Muscle layer of duodenum (tissue), 2 donors: ENCODE data around the gene FABP7.

Experiments
- H3K27ac ChIP-seq: one replicate; pipeline ENCODE4 v1.7.0; 2013; ENCODE audit warnings: mild to moderate bottlenecking, low read length
- H3K27me3 ChIP-seq: one replicate; pipeline ENCODE4 v1.7.0; 2013; ENCODE audit warnings: low read depth, mild to moderate bottlenecking, control low read depth, low read length
- H3K36me3 ChIP-seq, 2 donors: one replicate each; pipeline ENCODE4 v1.7.0; 2013; ENCODE audit warnings: low read length in 2 of 2, control low read depth in 1 of 2, mild to moderate bottlenecking in 1 of 2; ENCODE audit not compliant: insufficient read depth in 2 of 2, control insufficient read depth in 1 of 2
- H3K4me1 ChIP-seq, 2 donors: one replicate each; pipeline ENCODE4 v1.7.0; 2013; ENCODE audit warnings: low read length in 2 of 2, mild to moderate bottlenecking in 2 of 2, control low read depth in 1 of 2, moderate library complexity in 1 of 2; ENCODE audit not compliant: insufficient read depth in 2 of 2, control insufficient read depth in 1 of 2
- H3K4me3 ChIP-seq, 2 donors: one replicate each; pipeline ENCODE4 v1.7.0; 2013; ENCODE audit warnings: low read length in 2 of 2, low read depth in 1 of 2, mild to moderate bottlenecking in 1 of 2
- H3K9me3 ChIP-seq, 2 donors: one replicate each; pipeline ENCODE4 v1.7.0; 2013; ENCODE audit warnings: low read length in 2 of 2, control low read depth in 1 of 2, mild to moderate bottlenecking in 1 of 2; ENCODE audit not compliant: control insufficient read depth in 1 of 2
- donor health status: healthy.

The FABP7 gene

GRCh38 chr6:122760330-122760729 is 19.2 kb upstream of the FABP7 start:
- no peak overlapping the region for H3K27ac ChIP-seq
- H3K4me1 ChIP-seq, result no peaks in the 10 kb centered on the region
- H3K9me3 ChIP-seq, result no peaks in the 10 kb centered on the region
- H3K4me3 ChIP-seq, result no peak overlapping the region
- H3K27me3 ChIP-seq, result no peaks in the 10 kb centered on the region
- no peaks in the 10 kb centered on the region for H3K36me3 ChIP-seq

- no peak overlapping the region for H3K27ac ChIP-seq
- H3K4me1 ChIP-seq, result no peaks in the 10 kb centered on the region
- no peak overlapping the region for H3K4me3 ChIP-seq
- H3K9me3 ChIP-seq, result no peaks in the 10 kb centered on the region
- no peaks in the 10 kb centered on the region for H3K27me3 ChIP-seq
- no peaks in the 10 kb centered on the region for H3K36me3 ChIP-seq
These were observed 13.3 kb upstream of the FABP7 start for GRCh38 chr6:122766256-122766655.

- no peak overlapping the region for H3K27ac ChIP-seq
- H3K4me1 ChIP-seq, result no peaks in the 10 kb centered on the region
- no peak overlapping the region for H3K4me3 ChIP-seq
- no peaks in the 10 kb centered on the region for H3K9me3 ChIP-seq
- no peaks in the 10 kb centered on the region for H3K36me3 ChIP-seq
- no peaks in the 10 kb centered on the region for H3K27me3 ChIP-seq
These were observed 8.5 kb upstream of the FABP7 start for GRCh38 chr6:122770835-122771601.

GRCh38 chr6:122772724-122773415 is 6.6 kb upstream of the FABP7 start:
- no peak overlapping the region for H3K4me3 ChIP-seq
- no peaks in the 10 kb centered on the region for H3K27me3 ChIP-seq
- H3K36me3 ChIP-seq, result no peaks in the 10 kb centered on the region
- H3K27ac ChIP-seq, result no peak overlapping the region
- H3K4me1 ChIP-seq, result no peaks in the 10 kb centered on the region
- H3K9me3 ChIP-seq, result no peaks in the 10 kb centered on the region

GRCh38 chr6:122775975-122776374 is 3.5 kb upstream of the FABP7 start:
- Histone ChIP-seq H3K4me1 (no peaks in the 10 kb centered on the region), H3K36me3 (no peaks in the 10 kb centered on the region), H3K9me3 (no peaks in the 10 kb centered on the region), H3K4me3 (no peak overlapping the region), H3K27me3 (no peaks in the 10 kb centered on the region), H3K27ac (no peak overlapping the region)

GRCh38 chr6:122778302-122778701 is 1.2 kb upstream of the FABP7 start:
- no peaks in the 10 kb centered on the region for H3K4me1 ChIP-seq
- no peaks in the 10 kb centered on the region for H3K9me3 ChIP-seq
- no peak overlapping the region for H3K27ac ChIP-seq
- H3K4me3 ChIP-seq, result no peak overlapping the region
- no peaks in the 10 kb centered on the region for H3K36me3 ChIP-seq
- no peaks in the 10 kb centered on the region for H3K27me3 ChIP-seq

GRCh38 chr6:122778985-122779661 is 393 bp upstream of the FABP7 start:
- Histone ChIP-seq H3K27me3 (no peaks in the 10 kb centered on the region), H3K36me3 (no peaks in the 10 kb centered on the region), H3K4me3 (no peak overlapping the region), H3K27ac (no peak overlapping the region), H3K9me3 (no peaks in the 10 kb centered on the region), H3K4me1 (no peaks in the 10 kb centered on the region)

GRCh38 chr6:122780114-122780513 is 598 bp downstream of the FABP7 start:
- Histone ChIP-seq H3K4me3 (no peak overlapping the region), H3K36me3 (no peaks in the 10 kb centered on the region)

GRCh38 chr6:122781716-122782115 is 2.2 kb downstream of the FABP7 start:
- Histone ChIP-seq H3K27ac (no peak overlapping the region), H3K36me3 (no peaks in the 10 kb centered on the region), H3K27me3 (no peaks in the 10 kb centered on the region), H3K4me1 (no peaks in the 10 kb centered on the region), H3K9me3 (no peaks in the 10 kb centered on the region), H3K4me3 (no peak overlapping the region)

More at GRCh38 chr6:122780114-122780513, 598 bp downstream of the FABP7 start:
- H3K27ac ChIP-seq, result no peak overlapping the region
- H3K4me1 ChIP-seq, result no peaks in the 10 kb centered on the region
- no peaks in the 10 kb centered on the region for H3K27me3 ChIP-seq
- no peaks in the 10 kb centered on the region for H3K9me3 ChIP-seq

GRCh38 chr6:122783401-122783800 is 3.9 kb downstream of the FABP7 start:
- Histone ChIP-seq H3K36me3 (no peaks in the 10 kb centered on the region), H3K4me1 (peaks cover 0 to 1% of the 10 kb centered on the region in 2 donors), H3K4me3 (no peak overlapping the region)

GRCh38 chr6:122785891-122786290 is 6.4 kb downstream of the FABP7 start:
- no peaks in the 10 kb centered on the region for H3K9me3 ChIP-seq
- H3K4me1 ChIP-seq, result peaks cover 11 to 15% of the 10 kb centered on the region in 2 donors
- no peaks in the 10 kb centered on the region for H3K36me3 ChIP-seq
- H3K27ac ChIP-seq, result no peak overlapping the region
- no peak overlapping the region for H3K4me3 ChIP-seq
- no peaks in the 10 kb centered on the region for H3K27me3 ChIP-seq

More at GRCh38 chr6:122783401-122783800, 3.9 kb downstream of the FABP7 start:
- Histone ChIP-seq H3K9me3 (no peaks in the 10 kb centered on the region), H3K27me3 (no peaks in the 10 kb centered on the region), H3K27ac (no peak overlapping the region)
